GM06990 (cell line): ENCODE results near the gene NR1H4.

Experiments used
- DNase-seq: peaks from one replicate; pipeline ENCODE4 v3.0.0-alpha.2; 2011; ENCODE audit not compliant: insufficient read length; ENCODE audit errors: extremely low read depth
- H3K27me3 ChIP-seq: replicated peaks from 2 replicates; pipeline ENCODE4 v1.6.0; 2011; ENCODE audit warnings: low read length; ENCODE audit not compliant: control insufficient read depth, insufficient read depth
- H3K36me3 ChIP-seq: 2 replicates; pipeline ENCODE4 v1.5.1; 2011; ENCODE audit warnings: low read length; ENCODE audit not compliant: control insufficient read depth, insufficient read depth
- H3K4me3 ChIP-seq: replicated peaks from 2 replicates; pipeline ENCODE4 v1.5.1; 2011; ENCODE audit warnings: low read depth, mild to moderate bottlenecking, control low read depth, low read length
- CTCF ChIP-seq: IDR thresholded peaks from 2 replicates; pipeline ENCODE4 v1.5.1; 2011; ENCODE audit warnings: low read length, control low read depth, mild to moderate bottlenecking, inconsistent platforms; ENCODE audit not compliant: insufficient read depth, poor library complexity, severe bottlenecking

The NR1H4 gene

GRCh38 chr12:100473050-100473715 is 483 bp upstream of the NR1H4 start:
- no peak overlapping the region for H3K4me3 ChIP-seq
- no peak for DNase-seq
- TF ChIP-seq CTCF: no peak
- H3K27me3 ChIP-seq: no peaks in the 10 kb centered on the region; the same call in 1 of the 2 replicates
- no peaks in the 10 kb centered on the region for H3K36me3 ChIP-seq

- no peaks in the 10 kb centered on the region for H3K36me3 ChIP-seq
- no peak for TF ChIP-seq CTCF
- H3K27me3 ChIP-seq: no peaks in the 10 kb centered on the region; the same call in 1 of the 2 replicates
- H3K4me3 ChIP-seq: no peak overlapping the region
- DNase-seq: no peak
Observed at GRCh38 chr12:100474617-100475016, 951 bp downstream of the NR1H4 start.

- H3K36me3 ChIP-seq: no peaks in the 10 kb centered on the region
- no peak overlapping the region for H3K4me3 ChIP-seq
- DNase-seq: no peak
- no peak for TF ChIP-seq CTCF
- no peaks in the 10 kb centered on the region; the same call in 1 of the 2 replicates for H3K27me3 ChIP-seq
Observed at GRCh38 chr12:100476013-100476751, 2.5 kb downstream of the NR1H4 start.

- no peak for DNase-seq
- H3K36me3 ChIP-seq: no peaks in the 10 kb centered on the region
- H3K4me3 ChIP-seq: no peak overlapping the region
- no peak for TF ChIP-seq CTCF
- no peaks in the 10 kb centered on the region for H3K27me3 ChIP-seq
Observed at GRCh38 chr12:100481021-100481420, 7.4 kb downstream of the NR1H4 start.

- TF ChIP-seq CTCF: no peak
- DNase-seq: no peak
- Histone ChIP-seq H3K36me3 (no peaks in the 10 kb centered on the region), H3K27me3 (no peaks in the 10 kb centered on the region), H3K4me3 (no peak overlapping the region)
Observed at GRCh38 chr12:100484183-100484886, 10.7 kb downstream of the NR1H4 start.
